Ramos (cell line): ENCODE measurements around the gene PDIA2.

Experiments
- in situ Hi-C: fragments of 300-500 bp; cut with MboI; formaldehyde crosslinking; loops from one replicate; pipeline ENCODE4 v1.14.3; 2022; ENCODE audit warnings: low sequenced_read_pairs; ENCODE audit not compliant: unreplicated experiment

Gene PDIA2

DNA sequence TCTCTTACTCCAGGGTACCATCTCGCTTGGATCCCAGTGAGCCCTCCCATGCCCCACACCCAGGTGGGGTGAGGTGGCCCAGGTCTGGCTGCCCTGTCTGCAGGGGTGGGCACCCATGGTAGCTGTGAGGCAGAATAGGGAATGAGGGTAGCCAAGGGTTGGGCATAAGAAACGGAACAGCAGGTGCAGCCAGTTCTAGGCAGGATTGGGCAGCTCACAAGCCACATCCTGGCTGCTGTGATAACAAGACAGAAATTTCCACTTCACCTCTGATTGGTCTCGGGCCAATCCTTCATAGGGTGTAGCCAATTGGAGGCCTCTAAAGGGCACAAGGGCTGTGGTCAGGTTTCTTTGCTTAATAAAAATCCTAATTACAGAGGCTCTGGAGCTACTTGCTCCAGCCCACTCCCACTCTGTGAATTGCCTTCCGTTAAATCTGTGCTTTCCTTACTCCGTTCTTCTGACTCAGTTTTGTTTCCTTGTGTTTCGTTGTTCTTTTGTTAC is 4.0 kb upstream of the PDIA2 start:
- in situ Hi-C loops: no loop called here

- in situ Hi-C loops: no loop called here
Observed at GRCh38 chr16:279531-279930, 3.4 kb upstream of the PDIA2 start.

DNA sequence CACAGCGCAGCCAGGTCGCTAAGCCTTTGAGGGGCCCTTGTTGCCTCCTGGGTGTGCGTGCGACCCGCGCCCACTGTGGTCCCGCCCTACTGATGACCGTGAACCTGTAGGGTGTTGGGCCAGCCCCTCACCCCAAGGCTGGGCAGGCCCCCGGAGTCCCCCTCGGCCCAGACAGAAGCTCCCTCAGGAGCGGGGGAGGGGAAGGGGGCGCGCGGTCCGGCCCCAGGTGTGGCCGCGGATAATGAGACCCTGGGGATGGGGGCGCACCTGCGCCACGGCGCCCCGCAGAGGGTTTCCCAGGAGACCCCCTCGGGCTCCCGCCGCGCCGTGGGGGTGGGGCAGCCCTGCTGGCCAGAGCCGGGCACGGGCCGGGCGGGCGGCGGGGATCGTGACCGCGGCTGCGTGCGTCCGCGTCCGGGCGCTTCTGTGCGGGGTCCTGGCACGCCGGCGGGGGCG is 2.9 kb upstream of the PDIA2 start:
- in situ Hi-C loops: no loop called here

DNA sequence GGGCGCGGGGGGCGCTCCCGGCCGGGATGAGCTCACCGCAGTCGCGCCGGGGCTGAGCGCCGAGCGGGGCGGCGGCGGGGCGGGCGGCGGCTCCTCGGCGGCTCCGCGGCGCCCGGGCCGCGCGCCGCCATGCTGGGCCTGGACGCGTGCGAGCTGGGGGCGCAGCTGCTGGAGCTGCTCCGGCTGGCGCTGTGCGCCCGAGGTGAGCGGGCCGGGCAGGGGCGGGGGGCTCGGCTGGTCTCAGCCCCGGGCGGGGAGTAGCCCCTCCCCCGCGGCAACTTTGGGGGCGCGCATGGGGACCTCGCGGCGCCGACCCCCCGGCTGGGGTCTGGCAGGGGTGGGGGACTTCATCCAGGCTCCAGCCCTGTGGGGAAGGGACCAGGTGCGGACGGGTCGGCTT is 2.4 kb upstream of the PDIA2 start, which contains the start of gene ARHGDIG:
Gene ARHGDIG, plus strand, starts transcription at position 40 of the 400 bp plus-strand sequence. Its CDS starts 90 bp downstream, at position 130.
- in situ Hi-C loops: no loop called here

- in situ Hi-C loops: no loop called here
Observed at GRCh38 chr16:280991-281659, 1.8 kb upstream of the PDIA2 start.

DNA sequence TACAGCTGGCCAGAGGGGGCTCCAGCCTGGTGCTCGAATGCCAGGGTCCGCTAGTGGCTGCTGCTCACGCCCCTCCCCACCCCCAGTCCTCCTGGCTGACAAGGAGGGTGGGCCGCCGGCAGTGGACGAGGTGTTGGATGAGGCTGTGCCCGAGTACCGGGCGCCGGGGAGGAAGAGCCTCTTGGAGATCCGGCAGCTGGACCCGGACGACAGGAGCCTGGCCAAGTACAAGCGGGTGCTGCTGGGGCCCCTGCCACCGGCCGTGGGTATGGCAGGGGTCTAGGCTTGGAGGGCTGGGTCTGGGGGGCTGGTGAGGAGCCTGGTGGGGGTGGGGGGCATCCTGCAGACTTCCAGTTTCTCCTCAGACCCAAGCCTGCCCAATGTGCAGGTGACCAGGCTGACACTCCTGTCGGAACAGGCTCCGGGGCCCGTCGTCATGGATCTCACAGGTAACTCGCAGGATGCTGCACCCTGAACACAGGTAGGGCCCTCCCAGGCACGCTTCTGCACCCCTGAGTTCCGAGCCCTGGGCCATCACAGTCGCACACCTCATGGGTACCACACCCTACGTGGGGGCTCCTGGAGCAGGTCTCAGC is 1.2 kb upstream of the PDIA2 start:
- in situ Hi-C loops: no loop called here

DNA sequence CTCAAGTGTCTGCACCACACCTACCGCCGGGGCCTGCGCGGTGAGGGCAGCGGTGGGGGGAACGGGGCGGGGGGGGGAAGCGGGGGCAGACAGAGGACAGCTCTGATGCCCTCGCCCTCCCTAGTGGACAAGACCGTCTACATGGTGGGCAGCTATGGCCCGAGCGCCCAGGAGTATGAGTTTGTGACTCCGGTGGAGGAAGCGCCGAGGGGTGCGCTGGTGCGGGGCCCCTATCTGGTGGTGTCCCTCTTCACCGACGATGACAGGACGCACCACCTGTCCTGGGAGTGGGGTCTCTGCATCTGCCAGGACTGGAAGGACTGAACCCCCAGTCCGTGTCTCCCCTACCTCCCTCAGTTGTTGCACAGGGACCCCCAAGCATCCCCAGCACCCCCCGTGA is 473 bp upstream of the PDIA2 start:
- in situ Hi-C loops: no loop called here

DNA sequence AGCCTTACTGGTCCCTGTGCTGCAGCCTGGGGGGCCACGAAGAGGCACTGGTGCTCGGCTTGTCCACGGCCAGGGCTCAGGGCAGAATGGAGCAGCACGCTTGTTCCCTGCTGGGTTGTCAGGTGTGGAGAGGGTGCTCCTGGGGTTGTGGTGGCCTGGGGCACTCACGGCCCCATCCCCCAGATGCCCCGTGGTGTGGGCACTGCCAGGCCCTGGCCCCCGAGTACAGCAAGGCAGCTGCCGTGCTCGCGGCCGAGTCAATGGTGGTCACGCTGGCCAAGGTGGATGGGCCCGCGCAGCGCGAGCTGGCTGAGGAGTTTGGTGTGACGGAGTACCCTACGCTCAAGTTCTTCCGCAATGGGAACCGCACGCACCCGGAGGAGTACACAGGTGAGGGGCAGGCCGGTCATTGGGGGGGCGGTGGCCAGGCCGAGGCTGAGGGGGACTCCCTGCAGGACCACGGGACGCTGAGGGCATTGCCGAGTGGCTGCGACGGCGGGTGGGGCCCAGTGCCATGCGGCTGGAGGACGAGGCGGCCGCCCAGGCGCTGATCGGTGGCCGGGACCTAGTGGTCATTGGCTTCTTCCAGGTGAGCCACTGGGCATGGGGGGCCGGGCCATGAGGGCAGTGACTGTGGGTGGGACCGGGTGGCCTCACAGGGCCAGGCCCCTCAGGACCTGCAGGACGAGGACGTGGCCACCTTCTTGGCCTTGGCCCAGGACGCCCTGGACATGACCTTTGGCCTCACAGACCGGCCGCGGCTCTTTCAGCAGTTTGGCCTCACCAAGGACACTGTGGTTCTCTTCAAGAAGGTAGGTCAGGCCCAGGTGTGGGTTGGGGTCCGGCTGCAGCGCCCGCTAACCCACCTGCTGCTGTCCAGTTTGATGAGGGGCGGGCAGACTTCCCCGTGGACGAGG is 1.5 kb downstream of the PDIA2 start:
- in situ Hi-C loops: no loop called here

GRCh38 chr16:285146-286055 is 2.4 kb downstream of the PDIA2 start:
- in situ Hi-C loops: no loop called here

DNA sequence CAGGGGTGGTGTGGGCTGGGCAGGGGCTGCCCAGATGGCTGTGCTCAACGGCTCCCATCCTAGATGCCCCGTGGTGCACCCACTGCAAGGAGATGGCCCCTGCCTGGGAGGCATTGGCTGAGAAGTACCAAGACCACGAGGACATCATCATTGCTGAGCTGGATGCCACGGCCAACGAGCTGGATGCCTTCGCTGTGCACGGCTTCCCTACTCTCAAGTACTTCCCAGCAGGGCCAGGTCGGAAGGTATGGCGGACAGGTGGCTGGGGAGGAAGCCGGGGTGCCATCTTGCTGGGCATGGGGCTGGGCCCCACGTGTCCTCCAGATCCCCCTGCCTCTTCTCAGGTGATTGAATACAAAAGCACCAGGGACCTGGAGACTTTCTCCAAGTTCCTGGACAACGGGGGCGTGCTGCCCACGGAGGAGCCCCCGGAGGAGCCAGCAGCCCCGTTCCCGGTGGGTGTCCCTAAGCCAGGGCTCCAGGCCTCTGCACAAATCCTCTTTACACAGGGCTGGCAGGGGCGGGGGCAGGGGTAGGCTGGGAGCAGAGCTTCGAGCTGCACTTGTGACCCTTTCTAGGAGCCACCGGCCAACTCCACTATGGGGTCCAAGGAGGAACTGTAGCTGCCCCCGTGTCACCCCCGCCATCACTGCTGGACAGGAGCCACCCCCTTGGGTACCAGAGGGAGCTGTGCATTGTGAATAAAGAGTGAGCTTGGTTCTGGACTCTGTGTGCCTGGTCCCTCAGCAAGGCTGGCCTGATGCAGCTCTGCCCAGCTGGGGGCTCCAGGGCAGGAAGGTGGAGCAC is 3.7 kb downstream of the PDIA2 start:
- in situ Hi-C loops: no loop called here

- in situ Hi-C loops: no loop called here
Observed at GRCh38 chr16:287298-287811, 4.4 kb downstream of the PDIA2 start.

- in situ Hi-C loops: no loop called here
Observed at GRCh38 chr16:287981-288920, 5.3 kb downstream of the PDIA2 start.

GRCh38 chr16:289395-289997 is 6.5 kb downstream of the PDIA2 start:
- in situ Hi-C loops: no loop called here

DNA sequence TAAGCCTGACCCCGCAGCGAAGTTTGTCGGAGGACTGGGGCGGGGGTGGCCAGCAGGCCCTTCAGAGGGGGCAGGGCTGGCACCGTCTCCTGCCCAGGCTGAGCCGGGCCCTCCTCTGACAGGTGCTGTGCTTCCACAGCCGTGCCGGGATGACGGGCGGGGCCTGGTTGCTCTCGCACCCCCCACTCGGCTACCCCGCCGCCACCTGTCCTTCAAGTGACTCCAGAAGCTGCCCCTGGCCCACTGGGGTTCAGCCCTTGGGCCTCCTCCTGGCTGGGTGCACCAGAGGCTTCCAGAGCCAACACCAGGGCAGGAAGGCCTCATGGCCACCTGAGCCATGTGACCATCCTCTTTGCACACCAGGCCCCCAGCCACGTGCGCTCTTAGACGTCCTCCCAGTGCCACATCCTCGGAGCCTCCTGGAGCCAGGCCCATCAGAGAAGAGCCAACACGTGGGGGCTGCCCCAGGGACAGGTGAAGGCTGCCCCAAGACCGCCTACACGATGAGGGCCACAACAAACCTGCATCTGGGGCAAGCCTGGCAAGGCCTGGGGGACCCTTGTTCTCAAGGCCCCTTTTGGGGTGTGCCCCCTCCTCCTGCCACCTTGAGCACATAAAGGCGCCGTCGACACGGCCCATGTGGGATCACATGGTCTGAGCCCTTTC is 7.2 kb downstream of the PDIA2 start:
- in situ Hi-C loops: no loop called here

DNA sequence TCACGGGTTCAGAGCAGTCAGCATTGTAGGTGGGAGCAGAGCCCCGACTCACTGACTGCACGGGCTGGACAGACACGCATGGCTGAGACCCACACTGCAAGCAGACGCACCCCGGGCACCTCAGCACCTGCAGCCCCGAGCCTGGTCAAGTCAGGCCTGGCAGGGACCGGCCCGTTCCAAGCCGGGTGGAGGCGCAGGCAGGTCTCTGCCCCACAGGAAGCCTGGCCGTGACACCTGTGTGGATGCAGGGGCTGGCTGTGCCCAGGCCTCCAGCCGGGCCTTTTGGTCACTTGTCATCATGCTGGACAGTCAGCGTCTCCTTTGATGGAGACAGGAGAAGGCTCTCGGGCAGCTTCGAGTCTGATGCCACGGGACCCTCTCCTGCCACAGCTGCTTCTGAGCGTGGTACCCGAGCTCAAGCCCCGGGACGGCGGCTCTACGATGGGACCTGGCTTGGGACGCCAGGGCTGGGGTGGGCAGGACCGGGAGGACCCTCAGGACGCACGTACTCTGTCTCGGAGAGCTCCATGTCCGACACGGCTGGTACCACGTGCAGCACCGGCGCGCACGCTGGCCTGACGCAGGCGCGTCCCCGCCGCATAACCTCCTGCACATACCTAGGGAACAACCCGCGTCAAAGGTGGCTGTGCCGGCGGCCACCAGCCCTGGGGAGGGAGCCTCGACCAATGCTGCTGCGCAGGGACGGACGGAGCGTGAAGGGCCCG is 7.9 kb downstream of the PDIA2 start:
- in situ Hi-C loops: no loop called here

DNA sequence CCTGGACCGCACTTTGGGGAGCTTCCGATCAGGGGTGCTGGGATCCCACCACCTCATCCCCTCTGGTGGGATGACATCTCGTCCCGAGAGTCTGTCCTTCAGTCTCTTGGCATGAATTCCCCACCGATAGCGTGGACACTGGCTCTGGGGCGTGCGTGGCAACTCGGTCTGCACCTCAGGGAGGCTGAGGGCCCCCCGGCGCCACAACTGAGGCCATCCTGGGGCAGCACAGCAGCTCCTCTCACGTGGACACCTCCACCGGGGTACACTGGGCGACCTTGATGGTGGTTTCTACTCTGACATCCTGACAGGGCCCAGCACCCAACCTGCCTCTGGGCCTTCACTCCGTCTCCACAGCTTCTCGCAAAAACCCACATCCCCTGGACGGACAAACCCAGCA is 8.6 kb downstream of the PDIA2 start:
- in situ Hi-C loops: no loop called here
